HG03097 (cell line): ENCODE data around the gene EXTL2.
"Not testable (repeated sequence)": the region's sequence is repeated elsewhere in the genome, so short reads cannot be mapped to it uniquely, and the experiment has no call there.

Experiments
- ATAC-seq: cut with Tn5 transposase; IDR thresholded peaks from one replicate; pipeline ENCODE4 v1.9.1; 2021; ENCODE audit not compliant: unreplicated experiment, low FRiP score

The EXTL2 gene, protein sequence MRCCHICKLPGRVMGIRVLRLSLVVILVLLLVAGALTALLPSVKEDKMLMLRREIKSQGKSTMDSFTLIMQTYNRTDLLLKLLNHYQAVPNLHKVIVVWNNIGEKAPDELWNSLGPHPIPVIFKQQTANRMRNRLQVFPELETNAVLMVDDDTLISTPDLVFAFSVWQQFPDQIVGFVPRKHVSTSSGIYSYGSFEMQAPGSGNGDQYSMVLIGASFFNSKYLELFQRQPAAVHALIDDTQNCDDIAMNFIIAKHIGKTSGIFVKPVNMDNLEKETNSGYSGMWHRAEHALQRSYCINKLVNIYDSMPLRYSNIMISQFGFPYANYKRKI

DNA sequence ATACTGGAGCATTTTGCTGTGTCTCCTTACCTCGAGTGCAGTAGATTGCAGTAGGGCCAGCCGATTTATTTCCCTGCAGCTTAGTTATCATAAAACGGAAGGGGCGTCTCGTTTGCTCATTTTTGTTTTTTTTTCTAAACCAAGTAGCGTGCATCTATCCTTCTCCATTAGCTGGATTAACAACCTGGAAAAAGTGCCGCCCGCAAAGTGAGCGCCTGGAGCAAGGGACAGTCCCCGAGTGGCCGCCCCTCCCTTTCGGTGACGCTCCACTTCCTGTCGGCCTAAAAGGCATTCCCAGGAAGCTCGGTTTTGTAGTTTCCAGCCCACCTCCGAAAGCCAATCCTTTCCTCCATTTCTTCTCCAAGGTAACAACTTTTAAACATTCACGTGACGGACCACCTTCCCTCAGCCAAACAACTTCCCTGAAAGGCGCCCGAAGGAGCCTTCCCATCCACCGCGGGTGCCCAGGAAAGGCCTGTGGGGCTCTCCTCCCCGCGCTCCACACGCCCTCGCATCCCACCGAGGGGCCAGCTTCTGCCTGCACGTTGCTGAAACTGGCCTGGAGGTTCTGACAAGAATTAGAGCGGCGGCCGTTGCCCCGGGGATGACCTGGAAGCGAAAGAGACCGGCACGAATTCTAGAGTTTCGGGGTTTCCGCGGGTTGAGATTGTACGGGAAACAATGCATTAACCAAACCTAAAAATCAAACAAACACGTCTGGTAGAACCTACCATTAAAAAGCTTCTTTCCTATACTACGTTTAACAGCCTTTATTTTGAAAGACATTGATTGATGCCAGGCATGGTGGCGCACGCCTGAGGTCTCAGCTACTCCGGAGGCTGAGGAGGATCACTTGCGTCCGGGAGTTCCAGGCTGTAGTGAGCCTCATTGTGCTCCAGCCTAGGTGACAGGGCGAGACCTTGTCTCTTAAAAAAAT lies at the start of gene EXTL2:
Gene EXTL2 (minus strand): TSS at position 240 of the 937 bp plus-strand sequence. CDS start 6,085 bp downstream, outside the sequence.
- ATAC-seq: peak; percentile 34

DNA sequence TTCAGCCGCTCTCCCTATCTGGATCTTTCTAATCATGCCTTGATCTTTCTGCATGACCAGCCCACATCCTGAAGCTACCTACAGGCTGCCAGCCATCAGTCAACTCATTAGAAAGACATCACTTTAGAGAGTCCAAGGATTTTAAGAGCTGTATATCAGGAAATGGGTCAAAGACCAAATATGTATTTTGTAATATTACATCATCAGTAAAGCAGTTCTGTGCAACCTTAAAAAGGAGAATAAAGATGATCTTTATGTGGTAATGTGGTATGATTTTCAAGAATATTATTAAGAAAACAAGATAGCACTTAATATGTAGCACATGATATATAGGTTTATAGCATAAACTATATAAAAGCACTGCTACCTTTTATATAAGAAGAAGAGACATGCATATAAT lies 48.9 kb upstream of the EXTL2 start:
- ATAC-seq: no peak

GRCh38 chr1:100942304-100943046 lies 47.8 kb upstream of the EXTL2 start:
- ATAC-seq: no peak

- no peak for ATAC-seq
Observed at GRCh38 chr1:100941580-100942216, 47.1 kb upstream of the EXTL2 start.

DNA sequence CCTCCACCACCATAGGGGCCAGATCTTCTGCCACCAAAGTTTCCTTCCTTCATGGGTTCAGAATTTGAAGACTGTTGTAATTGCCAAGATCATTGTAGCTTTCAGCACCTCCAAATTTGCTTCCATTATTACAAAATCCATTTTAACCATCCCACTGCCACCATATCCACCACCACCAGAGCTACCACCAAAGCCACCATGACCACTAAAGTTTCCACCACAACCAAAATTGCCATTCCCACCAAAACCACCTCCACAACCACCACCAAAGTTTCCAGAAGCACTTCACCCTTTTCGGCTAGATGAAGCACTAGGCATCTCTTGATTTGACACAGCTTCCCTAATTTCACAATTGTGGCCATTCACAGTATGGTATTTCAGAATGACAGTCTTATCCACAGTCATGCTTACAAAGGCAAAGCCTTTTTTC lies 46.5 kb upstream of the EXTL2 start:
- no peak for ATAC-seq

DNA sequence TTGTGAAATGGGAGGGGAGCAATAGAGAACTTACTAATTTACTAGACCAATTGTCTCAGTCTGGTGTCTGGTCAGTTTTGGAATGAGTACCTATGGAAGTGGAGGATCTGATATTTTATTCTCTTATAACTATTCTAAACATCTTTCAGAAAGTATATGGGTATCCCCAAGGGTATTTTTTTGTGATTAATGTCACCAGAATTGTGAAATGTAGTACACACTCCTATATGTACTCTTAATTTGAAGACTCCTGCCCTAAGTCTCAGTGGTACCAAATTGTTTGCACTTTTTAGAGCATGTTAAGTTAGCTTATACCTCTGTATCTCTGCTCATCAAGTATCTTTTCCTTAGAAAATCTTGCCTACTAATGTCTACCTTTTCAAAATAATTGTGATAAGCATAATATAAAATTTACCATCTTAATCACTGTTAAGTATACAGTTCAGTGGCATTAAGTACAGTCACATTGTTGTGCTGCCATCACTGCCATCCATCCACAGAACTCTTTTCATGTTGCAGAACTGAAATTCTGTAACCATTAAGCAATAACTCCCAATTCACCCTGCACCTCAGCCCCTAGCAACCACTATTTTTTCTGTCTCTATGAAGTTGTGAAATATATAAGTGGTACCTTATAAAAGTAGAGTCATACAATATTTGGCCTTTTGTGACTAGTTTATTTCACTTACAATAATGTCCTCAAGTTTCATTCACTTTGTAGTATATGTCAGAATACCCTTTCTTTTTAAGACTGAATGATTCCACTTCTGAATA lies 41.7 kb upstream of the EXTL2 start:
- no peak for ATAC-seq

DNA sequence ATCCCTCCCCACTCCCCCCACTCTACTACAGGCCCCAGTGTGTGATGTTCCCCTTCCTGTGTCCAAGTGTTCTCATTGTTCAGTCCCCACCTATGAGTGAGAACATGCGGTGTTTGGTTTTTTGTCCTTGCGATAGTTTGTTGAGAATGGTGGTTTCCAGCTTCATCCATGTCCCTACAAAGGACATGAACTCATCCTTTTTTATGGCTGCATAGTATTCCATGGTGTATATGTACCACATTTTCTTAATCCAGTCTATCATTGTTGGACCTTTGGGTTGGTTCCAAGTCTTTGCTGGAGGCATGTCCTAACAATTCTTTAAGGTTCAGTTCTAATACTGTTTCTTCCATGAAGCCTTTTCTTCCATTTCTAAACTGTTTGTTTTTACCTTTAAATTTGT lies 38.9 kb upstream of the EXTL2 start:
- ATAC-seq: not testable (repeated sequence)

DNA sequence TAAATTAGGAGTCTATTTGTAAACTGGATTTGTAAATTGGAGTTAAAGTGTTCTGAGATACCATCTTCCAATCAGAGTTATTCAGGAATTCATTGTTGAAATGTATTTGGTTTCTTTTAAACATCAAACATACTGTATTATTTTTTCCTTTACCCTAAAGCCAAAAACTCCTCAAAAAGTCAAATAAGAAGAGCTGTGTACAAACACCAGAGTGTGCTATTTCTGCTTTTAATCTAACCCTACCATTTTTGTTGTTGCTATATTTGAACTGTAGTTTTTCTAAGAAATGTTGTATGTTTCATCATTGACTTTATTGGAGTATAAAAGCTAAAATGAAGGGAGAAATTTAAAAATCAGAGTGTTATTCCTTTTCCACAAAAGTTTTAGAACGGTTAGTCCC lies 37.1 kb upstream of the EXTL2 start:
- no peak for ATAC-seq

- ATAC-seq: no peak
Observed at GRCh38 chr1:100930494-100930893, 35.9 kb upstream of the EXTL2 start.

GRCh38 chr1:100928128-100928527 lies 33.5 kb upstream of the EXTL2 start:
- no peak for ATAC-seq

GRCh38 chr1:100927276-100927675 lies 32.6 kb upstream of the EXTL2 start:
- no peak for ATAC-seq

- no peak for ATAC-seq
Observed at GRCh38 chr1:100926240-100926639, 31.6 kb upstream of the EXTL2 start.

GRCh38 chr1:100924991-100925390 lies 30.3 kb upstream of the EXTL2 start:
- ATAC-seq: no peak

- no peak for ATAC-seq
Observed at GRCh38 chr1:100924212-100924611, 29.6 kb upstream of the EXTL2 start.

DNA sequence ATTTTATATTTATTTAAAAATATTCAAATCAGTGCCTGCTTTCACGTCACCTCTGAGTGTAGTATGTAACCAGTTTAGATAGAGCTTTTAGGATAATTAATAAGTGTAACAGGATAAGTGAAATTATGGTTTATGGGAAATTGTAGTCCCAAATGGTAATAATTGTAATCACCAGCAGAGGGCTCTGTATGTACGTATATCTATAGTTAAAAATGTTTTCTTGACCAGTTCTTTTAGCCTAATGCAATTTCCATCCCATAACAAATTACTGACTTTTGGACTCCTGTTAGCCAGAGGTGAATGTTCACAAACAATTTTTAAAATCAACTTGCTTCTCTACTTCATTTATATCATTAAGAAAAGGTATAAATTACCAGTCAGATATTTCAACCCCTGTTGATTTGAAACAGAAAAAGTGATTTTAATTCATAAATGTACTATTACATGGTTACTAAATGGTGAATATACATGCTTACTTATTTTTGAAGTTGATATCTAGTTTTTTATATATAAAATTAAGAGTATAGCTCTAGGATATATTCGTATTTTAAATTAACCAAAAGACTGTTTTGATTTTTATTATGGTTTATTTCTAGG lies 26.6 kb upstream of the EXTL2 start:
- no peak for ATAC-seq

DNA sequence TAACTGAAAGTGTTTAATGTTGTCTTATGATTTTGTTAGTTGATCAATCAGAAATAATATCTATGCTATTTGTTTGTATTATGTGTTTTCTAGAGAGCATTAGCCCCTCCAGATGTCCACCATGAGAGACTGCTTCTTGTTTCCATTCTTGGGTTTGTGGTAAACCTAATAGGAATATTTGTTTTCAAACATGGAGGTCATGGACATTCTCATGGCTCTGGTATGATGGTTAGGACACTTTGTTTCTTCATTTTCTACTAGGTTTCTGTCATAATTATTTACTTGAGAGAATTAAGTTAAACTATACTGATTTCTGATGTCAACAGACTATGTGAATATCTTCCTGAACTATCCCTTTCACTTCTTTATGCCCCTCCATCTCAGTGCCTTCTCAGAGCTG lies 17.4 kb upstream of the EXTL2 start:
- no peak for ATAC-seq

- ATAC-seq: no peak
Observed at GRCh38 chr1:100909018-100909417, 14.4 kb upstream of the EXTL2 start.

GRCh38 chr1:100907887-100908286 lies 13.2 kb upstream of the EXTL2 start:
- ATAC-seq: no peak

- no peak for ATAC-seq
Observed at GRCh38 chr1:100905181-100905580, 10.5 kb upstream of the EXTL2 start.
